Ramos (cell line): ENCODE measurements around the gene PDCD4.

Experiments used
- in situ Hi-C: fragments of 300-500 bp; cut with MboI; formaldehyde crosslinking; loops from one replicate; pipeline ENCODE4 v1.14.3; 2022; ENCODE audit warnings: low sequenced_read_pairs; ENCODE audit not compliant: unreplicated experiment

PDCD4 gene

GRCh38 chr10:110872984-110873923 is 1.5 kb downstream of the PDCD4 start:
- in situ Hi-C loops, result loop anchor here (10.0 to 25.0 kb wide), 2 partner anchors 68 to 961 kb away; partner anchors contain the start of gene XPNPEP1

GRCh38 chr10:110873951-110874350 is 2.2 kb downstream of the PDCD4 start:
- in situ Hi-C loops, result loop anchor here (10.0 to 25.0 kb wide), 2 partner anchors 69 to 962 kb away; partner anchors contain the start of gene XPNPEP1

- in situ Hi-C loops, result loop anchor here (10.0 to 25.0 kb wide), 3 partner anchors 71 to 264 kb away; no protein-coding TSS in a partner anchor
Observed at GRCh38 chr10:110876000-110876399, 4.3 kb downstream of the PDCD4 start.

GRCh38 chr10:110876788-110877187 is 5.1 kb downstream of the PDCD4 start:
- in situ Hi-C loops, result loop anchor here (10.0 to 25.0 kb wide), 3 partner anchors 72 to 264 kb away; no protein-coding TSS in a partner anchor

- in situ Hi-C loops, result loop anchor here (25.0 kb wide), 2 partner anchors 143 to 268 kb away; no protein-coding TSS in a partner anchor
Observed at GRCh38 chr10:110880012-110880411, 8.3 kb downstream of the PDCD4 start.

- in situ Hi-C loops, result loop anchor here (25.0 kb wide), 2 partner anchors 144 to 269 kb away; no protein-coding TSS in a partner anchor
Observed at GRCh38 chr10:110881247-110881646, 9.5 kb downstream of the PDCD4 start.

- in situ Hi-C loops, result loop anchor here (25.0 kb wide), 2 partner anchors 145 to 270 kb away; no protein-coding TSS in a partner anchor
Observed at GRCh38 chr10:110881905-110882304, 10.2 kb downstream of the PDCD4 start.

- in situ Hi-C loops, result loop anchor here (25.0 kb wide), 2 partner anchors 147 to 272 kb away; no protein-coding TSS in a partner anchor
Observed at GRCh38 chr10:110883924-110884323, 12.2 kb downstream of the PDCD4 start.

- in situ Hi-C loops, result loop anchor here (25.0 kb wide), 2 partner anchors 149 to 274 kb away; no protein-coding TSS in a partner anchor
Observed at GRCh38 chr10:110885932-110886674, 14.4 kb downstream of the PDCD4 start.

GRCh38 chr10:110887560-110887959 is 15.8 kb downstream of the PDCD4 start:
- in situ Hi-C loops, result loop anchor here (25.0 kb wide), 2 partner anchors 150 to 275 kb away; no protein-coding TSS in a partner anchor

- in situ Hi-C loops, result loop anchor here (25.0 kb wide), 2 partner anchors 155 to 280 kb away; no protein-coding TSS in a partner anchor
Observed at GRCh38 chr10:110892602-110893288, 21.0 kb downstream of the PDCD4 start.

- in situ Hi-C loops, result loop anchor here (25.0 kb wide), 2 partner anchors 156 to 281 kb away; no protein-coding TSS in a partner anchor
Observed at GRCh38 chr10:110893559-110894179, 21.9 kb downstream of the PDCD4 start.

GRCh38 chr10:110897184-110897583 is 25.5 kb downstream of the PDCD4 start:
- in situ Hi-C loops, result loop anchor here (25.0 kb wide), 2 partner anchors 160 to 285 kb away; no protein-coding TSS in a partner anchor

- in situ Hi-C loops, result loop anchor here (25.0 kb wide), 2 partner anchors 161 to 286 kb away; no protein-coding TSS in a partner anchor
Observed at GRCh38 chr10:110898391-110898790, 26.7 kb downstream of the PDCD4 start.

- in situ Hi-C loops, result no loop called here
Observed at GRCh38 chr10:110900983-110901382, 29.3 kb downstream of the PDCD4 start.

GRCh38 chr10:110901954-110902819 is 30.5 kb downstream of the PDCD4 start:
- in situ Hi-C loops, result no loop called here

GRCh38 chr10:110903280-110904278 is 31.9 kb downstream of the PDCD4 start:
- in situ Hi-C loops, result no loop called here
